GM21515 (cell line): Measurements from ENCODE around the gene TUSC1.
"Not testable (repeated sequence)": the region's sequence is repeated elsewhere in the genome, so short reads cannot be mapped to it uniquely, and the experiment has no call there.

Source experiments
- ATAC-seq: cut with Tn5 transposase; IDR thresholded peaks from one replicate; pipeline ENCODE4 v1.9.1; 2021; ENCODE audit not compliant: unreplicated experiment

Gene TUSC1

GRCh38 chr9:25678147-25678666, at the start of gene TUSC1:
Gene TUSC1, minus strand, starts transcription at chr9:25678444. Its CDS starts 132 bp downstream, at chr9:25678312.
- peak; percentile 73 for ATAC-seq

GRCh38 chr9:25726871-25727410, 48.7 kb upstream of the TUSC1 start:
- no peak for ATAC-seq

DNA sequence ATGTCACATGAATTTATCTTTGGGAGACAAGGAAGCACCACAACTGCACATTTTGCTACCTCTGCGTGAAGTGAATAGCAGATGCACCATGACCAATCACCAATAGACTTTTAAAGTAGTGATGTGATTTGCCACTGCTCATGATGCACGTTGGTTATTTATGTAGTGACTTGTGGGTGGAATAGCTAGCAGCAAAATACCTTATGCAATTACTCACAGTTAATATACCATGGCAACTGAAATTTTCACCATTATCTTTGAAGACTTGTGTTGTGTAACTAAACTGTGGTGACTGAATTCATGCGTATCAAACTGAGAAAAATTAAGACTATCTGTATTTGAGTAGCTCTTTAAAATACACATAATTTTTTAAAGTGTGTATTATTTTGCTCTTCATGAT, 46.2 kb upstream of the TUSC1 start:
- ATAC-seq: no peak

- ATAC-seq: no peak
These were observed 38.1 kb upstream of the TUSC1 start for GRCh38 chr9:25716220-25716872.

GRCh38 chr9:25709941-25710340, 31.7 kb upstream of the TUSC1 start:
- ATAC-seq: no peak

GRCh38 chr9:25704800-25705199, 26.6 kb upstream of the TUSC1 start:
- ATAC-seq: no peak

DNA sequence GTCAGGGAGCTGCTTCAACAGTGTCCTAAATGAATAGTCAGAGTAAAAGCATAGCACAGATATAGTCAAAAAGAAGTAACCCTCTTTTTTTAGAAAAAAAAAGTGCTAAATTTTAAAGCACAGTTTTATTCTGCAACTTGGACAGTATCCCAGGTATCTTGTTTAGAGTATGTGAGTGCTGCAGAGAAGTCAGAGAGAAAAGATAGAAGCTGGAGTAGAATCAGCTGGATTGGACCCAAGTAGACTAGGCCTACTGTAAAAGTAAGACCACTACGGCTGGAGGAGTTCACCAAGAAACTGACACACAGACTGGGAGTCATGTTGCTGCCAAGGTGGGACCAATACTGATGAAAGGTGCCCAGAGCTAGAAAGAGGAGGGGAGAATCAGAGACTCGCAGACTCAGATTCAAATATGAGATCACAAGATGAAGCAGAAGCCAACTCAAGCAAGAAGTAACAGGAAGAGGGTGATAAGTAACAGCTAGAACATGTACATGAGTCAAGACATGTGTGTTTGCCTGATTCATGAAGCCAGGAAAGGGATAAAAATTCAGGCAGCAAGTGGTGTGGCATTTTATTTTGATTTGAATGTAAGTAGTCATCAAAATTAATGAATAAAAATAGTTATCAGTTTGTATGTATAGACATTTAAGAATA, 25.6 kb upstream of the TUSC1 start:
- ATAC-seq: no peak

- ATAC-seq: no peak
These were observed 24.3 kb upstream of the TUSC1 start for GRCh38 chr9:25702536-25702935.

DNA sequence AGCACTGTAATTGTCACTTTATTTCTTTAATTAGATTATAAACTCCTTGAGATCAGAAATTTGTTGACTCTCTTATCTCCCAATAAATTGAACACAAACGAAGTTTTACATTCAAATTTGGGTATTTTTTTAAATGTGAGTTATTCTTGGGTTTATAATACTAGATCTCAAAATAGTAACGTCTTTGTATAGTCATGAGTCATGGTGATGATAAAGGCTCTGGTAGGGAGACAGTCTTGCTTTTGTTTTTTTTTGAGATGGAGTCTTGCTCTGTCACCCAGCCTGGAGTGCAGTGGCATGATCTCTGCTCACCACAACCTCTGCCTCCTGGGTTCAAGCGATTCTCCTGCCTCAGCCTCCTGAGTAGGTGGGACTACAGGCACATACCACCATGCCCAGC, 22.7 kb upstream of the TUSC1 start:
- ATAC-seq: not testable (repeated sequence)

GRCh38 chr9:25700430-25700829, 22.2 kb upstream of the TUSC1 start:
- ATAC-seq: no peak

DNA sequence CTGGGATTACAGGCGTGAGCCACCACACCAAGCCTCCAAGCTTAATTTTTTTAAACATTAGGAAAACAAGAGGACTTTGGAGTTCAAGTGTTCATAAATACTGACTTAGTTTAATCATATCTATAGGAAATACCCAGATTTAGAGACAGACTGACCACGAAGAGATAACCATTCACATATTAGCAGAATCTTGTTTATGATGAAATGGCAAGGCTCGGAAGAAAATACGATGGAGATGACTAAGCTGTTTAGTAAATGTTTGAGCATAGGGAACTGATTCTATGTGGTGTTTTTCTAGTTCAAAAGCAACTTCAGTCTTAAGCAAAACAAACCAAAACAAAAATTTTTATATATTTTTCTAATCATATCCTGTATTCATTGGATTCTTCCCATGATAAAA, 13.5 kb upstream of the TUSC1 start:
- no peak for ATAC-seq

- ATAC-seq: no peak
These were observed 6.1 kb upstream of the TUSC1 start for GRCh38 chr9:25684321-25684720.

DNA sequence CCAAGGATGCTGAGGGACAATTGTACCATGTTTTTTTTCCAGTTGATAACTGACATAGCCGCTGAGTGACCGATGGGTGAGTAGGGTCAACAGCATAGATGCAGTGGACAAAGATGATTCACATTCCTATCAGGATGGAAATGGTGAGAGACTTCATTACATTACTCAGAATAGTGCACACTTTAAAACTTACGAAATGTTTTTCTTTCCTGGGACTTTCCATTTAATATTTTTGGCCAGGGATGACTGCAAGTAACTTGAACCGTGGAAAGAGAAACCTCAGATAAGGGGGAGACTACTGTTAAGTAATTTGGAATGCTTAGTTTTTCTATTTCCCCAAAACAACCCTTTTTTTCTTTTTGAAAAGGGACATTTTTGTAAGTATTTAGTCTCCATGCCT, 3.0 kb upstream of the TUSC1 start:
- no peak for ATAC-seq

DNA sequence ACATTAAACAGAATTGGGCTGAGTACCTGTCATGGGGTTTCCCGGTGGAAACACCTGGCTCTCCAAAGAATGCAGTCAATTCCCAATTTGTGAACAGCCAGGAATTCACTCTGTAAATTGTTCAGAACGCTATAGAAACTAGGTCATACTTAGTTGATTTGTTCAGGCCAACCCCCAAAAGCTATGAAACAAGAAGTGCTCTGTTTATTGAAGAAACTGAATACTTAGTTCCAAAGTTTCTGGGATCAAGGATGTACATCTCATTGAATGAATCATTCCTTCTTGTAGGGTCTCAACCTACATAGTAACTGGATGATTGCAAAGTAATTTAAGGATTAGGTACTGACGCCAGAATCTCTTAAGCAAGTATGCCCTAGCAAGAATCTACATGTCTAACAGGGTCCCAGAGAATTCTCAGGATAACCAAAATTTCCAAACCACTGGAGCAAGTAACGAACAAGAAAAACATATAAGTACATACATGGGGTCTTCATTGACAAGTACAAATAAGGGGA, 659 bp upstream of the TUSC1 start:
- ATAC-seq: no peak

- ATAC-seq: peak; percentile 57
These were observed 720 bp downstream of the TUSC1 start for GRCh38 chr9:25677301-25678146.

GRCh38 chr9:25675858-25676257, 2.4 kb downstream of the TUSC1 start:
- not testable (repeated sequence) for ATAC-seq

DNA sequence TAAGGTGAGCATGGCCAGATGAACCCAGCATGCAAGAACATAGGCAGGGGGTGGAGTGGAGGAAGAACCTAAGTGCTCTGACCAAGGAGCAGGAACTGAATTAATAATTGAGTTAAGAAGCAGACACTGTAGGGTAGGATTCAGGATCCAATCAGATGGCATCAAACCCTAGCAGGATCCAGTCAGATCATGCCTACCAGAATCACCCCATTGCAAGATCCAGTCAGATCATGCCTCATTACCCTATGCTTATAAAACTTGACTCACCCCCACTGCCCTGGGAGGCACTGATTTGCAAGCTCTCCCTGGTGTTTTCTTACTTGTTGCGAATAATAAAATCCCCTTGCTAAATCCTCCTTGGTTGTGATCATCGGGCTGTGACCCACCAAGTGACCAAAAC, 19.7 kb downstream of the TUSC1 start:
- ATAC-seq: no peak

GRCh38 chr9:25654417-25654816, 23.8 kb downstream of the TUSC1 start:
- no peak for ATAC-seq

GRCh38 chr9:25648116-25648515, 30.1 kb downstream of the TUSC1 start:
- ATAC-seq: no peak

DNA sequence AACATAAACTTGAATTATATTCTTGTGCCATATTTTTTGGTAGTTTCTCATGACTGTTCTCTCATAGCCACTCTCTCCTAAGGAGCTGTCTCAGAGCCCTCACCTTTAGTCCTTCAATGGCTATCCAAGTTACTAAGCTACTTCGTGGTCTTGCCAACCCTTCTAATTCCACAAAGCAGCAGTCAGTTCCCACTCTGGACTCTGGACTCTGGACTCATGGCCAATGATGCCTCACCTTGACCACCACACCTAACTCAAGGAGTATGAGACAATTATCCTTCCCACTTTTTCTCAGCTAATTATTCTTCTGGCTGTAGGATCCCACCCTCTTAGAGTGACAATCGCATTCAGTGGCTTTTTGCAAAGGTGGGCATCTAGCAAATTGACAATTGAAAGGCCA, 42.2 kb downstream of the TUSC1 start:
- ATAC-seq: no peak

DNA sequence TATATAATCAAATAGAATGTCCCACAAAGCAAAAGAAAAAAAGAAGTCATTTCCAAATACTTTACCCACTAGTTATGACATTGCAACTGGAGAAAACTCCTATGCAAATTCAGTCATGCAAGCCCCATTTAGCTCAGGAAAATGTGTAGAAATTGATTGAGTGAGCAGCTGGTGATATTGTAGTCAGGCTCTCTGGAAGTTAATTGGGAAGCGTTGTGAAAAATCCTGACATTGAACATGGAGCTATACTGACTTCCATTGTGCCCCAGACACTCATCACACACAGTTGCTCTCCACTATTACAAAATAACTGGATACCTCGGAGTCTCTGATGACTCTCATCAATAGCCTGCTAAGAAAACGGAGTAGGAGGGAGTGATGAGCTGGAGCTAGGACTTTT, 49.0 kb downstream of the TUSC1 start:
- no peak for ATAC-seq
